SKM-1 treated with dmso at 0.1 percent for 144 hours (cell line): ENCODE results near the gene EGLN2.
"Not testable (repeated sequence)": the region's sequence is repeated elsewhere in the genome, so short reads cannot be mapped to it uniquely, and the experiment has no call there.

Experiments used
- DNase-seq: peaks from one replicate; lab custom pipeline; 2025; ENCODE audit not compliant: unreplicated experiment; lab: John Stamatoyannopoulos, UW

Gene EGLN2

GRCh38 chr19:40842012-40842411 is 43.0 kb downstream of the EGLN2 start:
- not testable (repeated sequence) for DNase-seq

GRCh38 chr19:40842997-40843652 is 44.1 kb downstream of the EGLN2 start:
- not testable (repeated sequence) for DNase-seq

- DNase-seq = peak; percentile 17
Observed at GRCh38 chr19:40843653-40844052, 44.7 kb downstream of the EGLN2 start.

GRCh38 chr19:40846722-40847121 is 47.7 kb downstream of the EGLN2 start:
- not testable (repeated sequence) for DNase-seq

- not testable (repeated sequence) for DNase-seq
Observed at GRCh38 chr19:40850277-40850676, 51.3 kb downstream of the EGLN2 start, which contains the start of gene CYP2A6. CYP2A6 (minus strand) TSS chr19:40850447; CDS start chr19:40850426, 21 bp downstream.

GRCh38 chr19:40852467-40853152 is 53.6 kb downstream of the EGLN2 start:
- DNase-seq = not testable (repeated sequence)
